ENCODE data around the gene PNCK. TPM values are rescaled to one million over a fixed set of nuclear protein-coding genes. Genes with fewer than 3 reads are reported as not detected.

Gene PNCK
- total and polyA plus RNA-seq, 5 donors from 2014 or later: 0.54 TPM; not detected in 4

DNA sequence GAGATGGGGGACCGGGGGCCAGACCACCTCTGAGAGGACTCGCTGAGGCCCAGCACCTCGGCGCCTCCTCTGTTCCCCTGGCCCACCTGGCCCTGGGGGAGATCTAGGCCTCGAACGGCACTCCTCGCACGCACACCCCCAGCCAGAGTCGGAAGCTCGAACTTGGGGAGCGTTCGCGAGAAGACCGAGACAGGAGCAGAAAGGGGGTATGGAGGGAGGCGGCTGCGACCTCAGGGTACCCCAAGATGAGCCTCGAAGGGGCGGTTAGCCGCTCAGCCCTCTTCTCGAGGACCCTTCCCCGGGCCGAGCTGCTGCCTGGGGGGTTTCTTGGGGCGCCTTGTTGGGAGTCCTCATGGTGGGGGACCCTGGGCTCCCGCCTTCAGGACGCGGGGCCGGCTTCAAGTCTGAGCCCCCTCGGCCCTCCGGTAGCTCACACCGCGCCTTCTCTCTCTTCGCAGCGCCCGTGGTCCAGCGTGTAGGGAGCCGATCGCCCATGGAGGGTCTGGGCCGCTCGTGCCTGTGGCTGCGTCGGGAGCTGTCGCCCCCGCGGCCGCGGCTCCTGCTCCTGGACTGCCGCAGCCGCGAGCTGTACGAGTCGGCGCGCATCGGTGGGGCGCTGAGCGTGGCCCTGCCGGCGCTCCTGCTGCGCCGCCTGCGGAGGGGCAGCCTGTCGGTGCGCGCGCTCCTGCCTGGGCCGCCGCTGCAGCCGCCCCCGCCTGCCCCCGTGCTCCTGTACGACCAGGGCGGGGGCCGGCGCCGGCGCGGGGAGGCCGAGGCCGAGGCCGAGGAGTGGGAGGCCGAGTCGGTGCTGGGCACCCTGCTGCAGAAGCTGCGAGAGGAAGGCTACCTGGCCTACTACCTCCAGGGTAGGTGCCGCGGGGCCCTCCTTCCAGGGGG, 25.9 kb downstream of the PNCK start:
- H3K9me3 ChIP-seq (ENCODE audit: control insufficient read depth in 2 of 2, low read length in 2 of 2): no peaks in the 10 kb centered on the region
- ATAC-seq (ENCODE audit: low read depth in 2 of 2) (no peak), DNase-seq (no peak)
- peaks cover 2% of the 10 kb centered on the region for H3K27me3 ChIP-seq (ENCODE audit: control insufficient read depth, insufficient read depth, low read length)
- peak overlapping the region in 1 of 4 donors; percentile 52 for H3K4me3 Mint-ChIP-seq
- H3K27ac Mint-ChIP-seq: no peak overlapping the region
- H3K36me3 Mint-ChIP-seq: no peaks in the 10 kb centered on the region
- H3K27me3 Mint-ChIP-seq: peaks cover 24% of the 10 kb centered on the region
- H3K9me3 Mint-ChIP-seq: peaks cover 0 to 3% (median 0%) of the 10 kb centered on the region in 7 donors
- H3K4me3 ChIP-seq (ENCODE audit: low read depth, low read length): no peak overlapping the region
- no peak overlapping the region for H3K27ac ChIP-seq (ENCODE audit: insufficient read depth, low read length, poor library complexity, severe bottlenecking)
- peaks cover 6% of the 10 kb centered on the region for H3K4me1 ChIP-seq (ENCODE audit: control insufficient read depth, insufficient read depth, low read length, poor library complexity, severe bottlenecking)
- peaks cover 0 to 6% (median 0%) of the 10 kb centered on the region in 4 donors for H3K4me1 Mint-ChIP-seq
- no peaks in the 10 kb centered on the region for H3K36me3 ChIP-seq (ENCODE audit: control insufficient read depth, insufficient read depth, low read length)

GRCh38 chrX:153646620-153647373, 26.8 kb downstream of the PNCK start, which contains the start of gene DUSP9:
DUSP9 (plus strand) TSS chrX:153647203; CDS start chrX:153647954, 751 bp downstream.
- H3K4me1 Mint-ChIP-seq: peaks cover 0 to 6% (median 0%) of the 10 kb centered on the region in 4 donors
- no peaks in the 10 kb centered on the region for H3K36me3 Mint-ChIP-seq
- H3K27me3 Mint-ChIP-seq: peaks cover 28% of the 10 kb centered on the region
- peaks cover 0 to under 1% (median 0%) of the 10 kb centered on the region in 7 donors for H3K9me3 Mint-ChIP-seq
- H3K27ac Mint-ChIP-seq: no peak within 1 kb of the TSS
- H3K4me1 ChIP-seq (ENCODE audit: control insufficient read depth, insufficient read depth, low read length, poor library complexity, severe bottlenecking): peaks cover 6% of the 10 kb centered on the region
- no peaks in the 10 kb centered on the region for H3K36me3 ChIP-seq (ENCODE audit: control insufficient read depth, insufficient read depth, low read length)
- peak within 1 kb of the TSS in 3 of 4 donors; percentile 16 to 75 (median 52) for H3K4me3 Mint-ChIP-seq
- DNase-seq: no peak
- no peak within 1 kb of the TSS for H3K27ac ChIP-seq (ENCODE audit: insufficient read depth, low read length, poor library complexity, severe bottlenecking)
- no peak within 1 kb of the TSS for H3K4me3 ChIP-seq (ENCODE audit: low read depth, low read length)
- H3K27me3 ChIP-seq (ENCODE audit: control insufficient read depth, insufficient read depth, low read length): peaks cover 2% of the 10 kb centered on the region
- no peaks in the 10 kb centered on the region for H3K9me3 ChIP-seq (ENCODE audit: control insufficient read depth in 2 of 2, low read length in 2 of 2)
- no peak for ATAC-seq (ENCODE audit: low read depth in 2 of 2)

- no peaks in the 10 kb centered on the region for H3K36me3 ChIP-seq (ENCODE audit: control insufficient read depth, insufficient read depth, low read length)
- Mint-ChIP-seq H3K4me3 (peak overlapping the region in 2 of 4 donors; percentile 16 to 75), H3K9me3 (no peaks in the 10 kb centered on the region), H3K27ac (no peak overlapping the region), H3K36me3 (no peaks in the 10 kb centered on the region), H3K4me1 (peaks cover 0 to 11% (median 0%) of the 10 kb centered on the region in 4 donors), H3K27me3 (peaks cover 28% of the 10 kb centered on the region)
- H3K27ac ChIP-seq (ENCODE audit: insufficient read depth, low read length, poor library complexity, severe bottlenecking): no peak overlapping the region
- H3K27me3 ChIP-seq (ENCODE audit: control insufficient read depth, insufficient read depth, low read length): peaks cover 2% of the 10 kb centered on the region
- H3K9me3 ChIP-seq (ENCODE audit: control insufficient read depth in 2 of 2, low read length in 2 of 2): no peaks in the 10 kb centered on the region
- DNase-seq: no peak
- no peak for ATAC-seq (ENCODE audit: low read depth in 2 of 2)
- peaks cover 6% of the 10 kb centered on the region for H3K4me1 ChIP-seq (ENCODE audit: control insufficient read depth, insufficient read depth, low read length, poor library complexity, severe bottlenecking)
- no peak overlapping the region for H3K4me3 ChIP-seq (ENCODE audit: low read depth, low read length)
These were observed 27.6 kb downstream of the PNCK start for GRCh38 chrX:153645921-153646488.

DNA sequence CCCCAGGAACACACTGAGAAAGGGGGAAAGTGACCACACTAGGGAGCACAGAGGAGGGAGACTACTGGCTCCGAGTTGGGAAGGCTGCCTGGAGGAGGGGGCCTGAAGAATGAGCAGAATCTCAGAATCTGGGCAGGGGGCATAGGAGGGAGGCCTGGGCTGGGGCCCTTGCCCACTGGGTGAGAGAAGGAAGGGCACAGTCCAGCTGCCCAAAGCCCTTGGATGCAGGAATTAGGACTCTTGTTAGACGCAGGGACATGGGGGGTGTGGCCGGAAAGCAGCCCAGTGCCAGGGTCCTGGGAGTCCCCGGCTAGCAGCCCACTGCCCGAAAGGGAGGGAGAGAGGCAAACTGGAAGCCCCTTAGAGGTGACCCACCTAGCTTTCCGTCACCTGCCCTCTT, 28.5 kb downstream of the PNCK start:
- Mint-ChIP-seq H3K4me1 (peaks cover 0 to 11% (median 0%) of the 10 kb centered on the region in 4 donors), H3K27me3 (peaks cover 28% of the 10 kb centered on the region), H3K27ac (no peak overlapping the region), H3K4me3 (no peak overlapping the region), H3K36me3 (no peaks in the 10 kb centered on the region), H3K9me3 (no peaks in the 10 kb centered on the region)
- peaks cover 2% of the 10 kb centered on the region for H3K27me3 ChIP-seq (ENCODE audit: control insufficient read depth, insufficient read depth, low read length)
- H3K27ac ChIP-seq (ENCODE audit: insufficient read depth, low read length, poor library complexity, severe bottlenecking): no peak overlapping the region
- H3K4me1 ChIP-seq (ENCODE audit: control insufficient read depth, insufficient read depth, low read length, poor library complexity, severe bottlenecking): peaks cover 6% of the 10 kb centered on the region
- no peak for ATAC-seq (ENCODE audit: low read depth in 2 of 2)
- no peaks in the 10 kb centered on the region for H3K9me3 ChIP-seq (ENCODE audit: control insufficient read depth in 2 of 2, low read length in 2 of 2)
- no peak for DNase-seq
- no peaks in the 10 kb centered on the region for H3K36me3 ChIP-seq (ENCODE audit: control insufficient read depth, insufficient read depth, low read length)
- H3K4me3 ChIP-seq (ENCODE audit: low read depth, low read length): no peak overlapping the region

DNA sequence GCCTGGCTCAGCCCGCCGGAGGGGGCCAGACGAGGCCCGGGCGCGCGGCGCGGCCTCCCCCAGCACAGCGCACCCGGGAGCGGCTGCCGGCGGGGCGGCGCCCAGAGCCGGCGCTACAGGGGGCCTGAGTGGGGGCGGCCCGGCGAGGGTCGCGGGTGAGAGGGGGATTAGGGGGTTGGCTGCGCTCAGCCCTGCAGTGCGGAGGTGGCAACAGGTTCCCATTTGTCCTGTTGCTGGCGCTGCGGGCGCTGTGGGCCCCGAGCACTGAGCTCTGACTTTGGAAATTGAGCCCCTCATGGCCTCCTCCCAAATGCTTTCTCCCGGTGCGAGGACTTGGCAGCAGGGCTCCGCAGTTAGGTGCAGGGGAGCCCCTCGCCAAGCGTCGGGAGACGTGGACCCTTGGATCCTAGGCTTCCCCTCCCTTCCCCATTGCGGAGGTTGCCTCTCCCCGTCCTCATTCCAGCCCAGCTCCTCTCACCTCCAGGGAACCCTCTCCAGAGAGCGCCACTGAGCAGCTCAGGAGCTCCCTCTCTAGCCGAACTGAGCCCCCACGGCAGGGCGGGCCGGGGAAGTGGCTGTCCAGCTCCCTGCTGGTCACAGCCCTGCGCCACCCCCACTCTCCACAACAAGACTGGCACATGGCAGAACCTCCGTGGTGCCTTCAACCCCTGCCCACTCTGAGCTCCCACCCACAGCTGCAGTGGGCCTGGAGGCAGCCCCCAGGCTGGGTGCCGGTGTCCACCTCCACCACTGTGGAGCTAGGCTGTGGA, 29.1 kb downstream of the PNCK start:
- no peak overlapping the region for H3K27ac Mint-ChIP-seq
- DNase-seq (no peak), ATAC-seq (ENCODE audit: low read depth in 2 of 2) (no peak)
- no peak overlapping the region for H3K4me3 Mint-ChIP-seq
- H3K9me3 Mint-ChIP-seq: no peaks in the 10 kb centered on the region
- no peaks in the 10 kb centered on the region for H3K36me3 Mint-ChIP-seq
- Histone ChIP-seq H3K27me3 (ENCODE audit: control insufficient read depth, insufficient read depth, low read length) (peaks cover 2% of the 10 kb centered on the region), H3K27ac (ENCODE audit: insufficient read depth, low read length, poor library complexity, severe bottlenecking) (no peak overlapping the region), H3K9me3 (ENCODE audit: control insufficient read depth in 2 of 2, low read length in 2 of 2) (no peaks in the 10 kb centered on the region), H3K4me3 (ENCODE audit: low read depth, low read length) (no peak overlapping the region), H3K4me1 (ENCODE audit: control insufficient read depth, insufficient read depth, low read length, poor library complexity, severe bottlenecking) (peaks cover 6% of the 10 kb centered on the region), H3K36me3 (ENCODE audit: control insufficient read depth, insufficient read depth, low read length) (no peaks in the 10 kb centered on the region)
- H3K27me3 Mint-ChIP-seq: peaks cover 28% of the 10 kb centered on the region
- peaks cover 0 to 11% (median 0%) of the 10 kb centered on the region in 4 donors for H3K4me1 Mint-ChIP-seq

- ATAC-seq (ENCODE audit: low read depth in 2 of 2): no peak
- Mint-ChIP-seq H3K9me3 (no peaks in the 10 kb centered on the region), H3K4me3 (peak overlapping the region in 1 of 4 donors; percentile 72), H3K27me3 (peaks cover 26% of the 10 kb centered on the region), H3K36me3 (no peaks in the 10 kb centered on the region), H3K4me1 (peaks cover 0 to 11% (median 0%) of the 10 kb centered on the region in 4 donors), H3K27ac (no peak overlapping the region)
- Histone ChIP-seq H3K4me1 (ENCODE audit: control insufficient read depth, insufficient read depth, low read length, poor library complexity, severe bottlenecking) (peaks cover 6% of the 10 kb centered on the region), H3K9me3 (ENCODE audit: control insufficient read depth in 2 of 2, low read length in 2 of 2) (no peaks in the 10 kb centered on the region), H3K4me3 (ENCODE audit: low read depth, low read length) (no peak overlapping the region), H3K36me3 (ENCODE audit: control insufficient read depth, insufficient read depth, low read length) (no peaks in the 10 kb centered on the region), H3K27me3 (ENCODE audit: control insufficient read depth, insufficient read depth, low read length) (peaks cover 2% of the 10 kb centered on the region), H3K27ac (ENCODE audit: insufficient read depth, low read length, poor library complexity, severe bottlenecking) (no peak overlapping the region)
- DNase-seq: no peak
These were observed 29.9 kb downstream of the PNCK start for GRCh38 chrX:153643431-153644351.

All from CD4-positive, CD25-positive, alpha-beta regulatory T cell (primary cell).